Measurements from ENCODE around the gene BEST4. TPM values are rescaled to one million over a fixed set of nuclear protein-coding genes. Genes with fewer than 3 reads are reported as not detected.

Gene BEST4
- total RNA-seq, 1 experiment from 2014 or later: not detected

DNA sequence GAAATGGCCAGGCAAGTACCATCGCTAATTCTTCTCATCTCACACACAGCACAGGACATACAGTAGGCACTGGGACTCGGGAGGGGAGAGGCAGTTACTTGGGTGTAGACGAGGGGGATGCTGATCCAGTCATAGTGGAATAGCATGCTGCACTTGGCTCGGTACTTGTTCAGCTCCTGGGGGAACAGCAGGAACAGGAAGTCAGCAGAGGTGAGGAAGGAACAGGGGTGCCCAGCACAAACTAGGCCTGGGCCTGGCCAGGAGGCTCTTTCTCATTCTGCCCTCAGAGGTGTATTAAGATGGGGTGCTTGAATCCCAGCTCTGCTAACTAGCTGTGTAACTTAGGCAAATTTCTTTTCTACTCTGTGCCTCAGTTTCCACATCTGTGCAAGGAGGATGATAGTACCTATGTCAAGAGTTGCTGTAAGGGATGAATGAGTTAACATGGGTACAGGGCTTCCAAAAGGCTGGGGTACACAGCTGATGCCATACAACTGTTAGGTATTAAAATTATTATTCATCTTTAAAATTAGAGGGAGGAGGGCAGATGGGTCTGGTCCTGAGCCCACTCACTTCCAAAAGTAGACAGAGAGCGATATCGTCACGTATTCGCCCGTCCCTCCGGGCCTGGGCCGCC lies 2.4 kb downstream of the BEST4 start:
- no TSS peak for BruUV-seq (replicated peaks)
- H3K27ac ChIP-seq (ENCODE audit: low read length): no peak overlapping the region
- ChIA-PET POLR2A (ENCODE audit: unreplicated experiment) (no interaction called here), CTCF (no interaction called here)
- no peaks in the 10 kb centered on the region for H3K9me3 ChIP-seq (ENCODE audit: low read length)
- no peaks in the 10 kb centered on the region for H3K4me1 ChIP-seq (ENCODE audit: insufficient read depth, low read length)
- H3K4me2 ChIP-seq (ENCODE audit: low read length): no peak overlapping the region
- H3K9ac ChIP-seq (ENCODE audit: low read length): no peak overlapping the region
- H3K9me2 ChIP-seq (replicated peaks; ENCODE audit: low read length): no peaks in the 10 kb centered on the region
- H4K20me1 ChIP-seq (ENCODE audit: low read length): no peaks in the 10 kb centered on the region
- H3K27me3 ChIP-seq (ENCODE audit: low read length): no peaks in the 10 kb centered on the region
- TF ChIP-seq EZH2phosphoT487 (IDR thresholded peaks at IDR 0.05; ENCODE audit: borderline replicate concordance, low read length): no peak
- TF ChIP-seq EZH2 (IDR thresholded peaks at IDR 0.05; ENCODE audit: low read length, unreplicated experiment): no peak
- TF ChIP-seq, protein P1, sequence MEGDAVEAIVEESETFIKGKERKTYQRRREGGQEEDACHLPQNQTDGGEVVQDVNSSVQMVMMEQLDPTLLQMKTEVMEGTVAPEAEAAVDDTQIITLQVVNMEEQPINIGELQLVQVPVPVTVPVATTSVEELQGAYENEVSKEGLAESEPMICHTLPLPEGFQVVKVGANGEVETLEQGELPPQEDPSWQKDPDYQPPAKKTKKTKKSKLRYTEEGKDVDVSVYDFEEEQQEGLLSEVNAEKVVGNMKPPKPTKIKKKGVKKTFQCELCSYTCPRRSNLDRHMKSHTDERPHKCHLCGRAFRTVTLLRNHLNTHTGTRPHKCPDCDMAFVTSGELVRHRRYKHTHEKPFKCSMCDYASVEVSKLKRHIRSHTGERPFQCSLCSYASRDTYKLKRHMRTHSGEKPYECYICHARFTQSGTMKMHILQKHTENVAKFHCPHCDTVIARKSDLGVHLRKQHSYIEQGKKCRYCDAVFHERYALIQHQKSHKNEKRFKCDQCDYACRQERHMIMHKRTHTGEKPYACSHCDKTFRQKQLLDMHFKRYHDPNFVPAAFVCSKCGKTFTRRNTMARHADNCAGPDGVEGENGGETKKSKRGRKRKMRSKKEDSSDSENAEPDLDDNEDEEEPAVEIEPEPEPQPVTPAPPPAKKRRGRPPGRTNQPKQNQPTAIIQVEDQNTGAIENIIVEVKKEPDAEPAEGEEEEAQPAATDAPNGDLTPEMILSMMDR (conservative IDR thresholded peaks at IDR 0.05; ENCODE audit: low read depth, low read length): no peak
- H3K4me3 ChIP-seq (ENCODE audit: low read length): no peak overlapping the region
- H3F3A ChIP-seq (ENCODE audit: low read length, unreplicated experiment): peaks cover 11% of the 10 kb centered on the region
- no peaks in the 10 kb centered on the region for H3K79me2 ChIP-seq (ENCODE audit: low read length)
- peaks cover 10% of the 10 kb centered on the region; the same call in 1 of the 2 replicates for H3K36me3 ChIP-seq (ENCODE audit: low read depth, low read length)
- no peak for DNase-seq
- intact Hi-C loops (cut with micrococcal nuclease): no loop called here
- H2AFZ ChIP-seq (ENCODE audit: low read length): no peak overlapping the region
- no peak for ATAC-seq

DNA sequence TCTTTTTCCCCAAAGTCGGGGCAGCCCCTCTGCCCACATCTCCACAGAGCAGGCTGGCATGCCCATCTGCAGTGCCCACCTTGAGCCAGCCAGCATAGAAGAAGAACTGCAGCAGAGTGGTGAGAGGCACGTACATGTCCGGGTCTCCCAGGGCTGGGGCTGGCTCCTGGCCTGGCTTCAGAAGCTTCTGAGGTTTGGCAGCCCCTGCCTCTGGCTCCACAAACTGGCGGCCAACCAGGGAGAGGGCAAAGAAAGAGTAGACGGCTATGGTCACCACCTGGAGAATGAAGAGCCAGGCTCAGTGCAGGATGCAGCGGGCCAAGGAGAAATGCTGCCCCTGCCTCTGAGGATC lies 3.0 kb downstream of the BEST4 start:
- no peaks in the 10 kb centered on the region for H3K27me3 ChIP-seq (ENCODE audit: low read length)
- H3K9me2 ChIP-seq (replicated peaks; ENCODE audit: low read length): no peaks in the 10 kb centered on the region
- H3K4me1 ChIP-seq (ENCODE audit: insufficient read depth, low read length): no peaks in the 10 kb centered on the region
- H4K20me1 ChIP-seq (ENCODE audit: low read length): no peaks in the 10 kb centered on the region
- no peak overlapping the region for H3K4me3 ChIP-seq (ENCODE audit: low read length)
- intact Hi-C loops (cut with micrococcal nuclease): no loop called here
- H3K36me3 ChIP-seq (ENCODE audit: low read depth, low read length): peaks cover 16% of the 10 kb centered on the region; the same call in 1 of the 2 replicates
- no peak for DNase-seq
- H3K27ac ChIP-seq (ENCODE audit: low read length): no peak overlapping the region
- H3K9ac ChIP-seq (ENCODE audit: low read length): no peak overlapping the region
- TF ChIP-seq EZH2phosphoT487 (IDR thresholded peaks at IDR 0.05; ENCODE audit: borderline replicate concordance, low read length): no peak
- TF ChIP-seq, protein P1 (conservative IDR thresholded peaks at IDR 0.05; ENCODE audit: low read depth, low read length): no peak
- TF ChIP-seq EZH2 (IDR thresholded peaks at IDR 0.05; ENCODE audit: low read length, unreplicated experiment): no peak
- no TSS peak for BruUV-seq (replicated peaks)
- H3K79me2 ChIP-seq (ENCODE audit: low read length): no peaks in the 10 kb centered on the region
- ATAC-seq: no peak
- no peaks in the 10 kb centered on the region for H3K9me3 ChIP-seq (ENCODE audit: low read length)
- POLR2A ChIA-PET (ENCODE audit: unreplicated experiment): no interaction called here
- H3K4me2 ChIP-seq (ENCODE audit: low read length): no peak overlapping the region
- H3F3A ChIP-seq (ENCODE audit: low read length, unreplicated experiment): peaks cover 11% of the 10 kb centered on the region
- CTCF ChIA-PET: no interaction called here
- H2AFZ ChIP-seq (ENCODE audit: low read length): no peak overlapping the region
